G401 (cell line): Measurements from ENCODE around the gene THRB. TPM values are rescaled to one million over a fixed set of nuclear protein-coding genes. Genes with fewer than 3 reads are reported as not detected.

Experiments
- DNase-seq: peaks from one replicate; pipeline ENCODE4 v3.0.0-alpha.2; 2015; ENCODE audit warnings: low spot score
- in situ Hi-C: cut with HindIII; loops from 2 replicates; pipeline ENCODE4 v1.10.0; 2016; ENCODE audit warnings: low sequenced_read_pairs, mixed read lengths
- total RNA-seq: library from RNA; depleted of rRNA; stranded (reverse); fragments of >200 nt; shearing (Covaris generic); gene quantifications from 2 replicates; pipeline ENCODE4 v1.2.3, GENCODE V29; 2014

Gene THRB
- total RNA-seq, 1 experiment from 2014 or later: not detected

DNA sequence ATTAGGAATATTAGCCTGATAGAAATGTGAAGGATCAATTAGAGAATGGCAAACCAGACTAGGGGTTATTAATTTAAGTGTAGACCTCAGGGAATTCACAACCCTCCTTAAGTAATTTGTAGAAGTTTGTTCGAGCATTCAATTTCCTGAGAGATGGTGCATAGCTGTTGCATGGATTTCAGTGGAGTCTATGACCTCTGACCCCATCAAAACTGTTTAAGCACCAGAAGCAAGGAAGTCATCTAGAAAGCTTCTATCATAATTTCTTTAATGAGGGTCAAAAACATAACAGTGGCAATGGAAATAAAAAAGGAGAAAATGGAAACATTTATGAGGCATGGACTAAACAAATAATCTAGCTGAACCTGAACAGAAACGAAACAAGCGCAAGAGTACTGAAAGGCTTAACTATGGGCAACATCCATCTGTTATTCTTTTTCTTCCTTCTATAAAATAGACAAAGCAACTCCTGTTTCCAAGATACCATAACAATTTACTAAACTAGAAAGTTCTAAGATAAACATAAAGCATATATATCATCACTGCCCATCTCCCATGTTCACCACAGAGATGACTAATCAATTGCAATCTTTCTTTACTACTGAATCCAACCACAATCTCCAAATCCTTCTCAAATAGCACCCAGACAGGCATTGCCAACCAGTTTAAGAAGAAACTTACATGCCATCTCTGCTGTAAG, 151.4 kb downstream of the THRB start:
- in situ Hi-C loops: no loop called here
- DNase-seq: no peak

DNA sequence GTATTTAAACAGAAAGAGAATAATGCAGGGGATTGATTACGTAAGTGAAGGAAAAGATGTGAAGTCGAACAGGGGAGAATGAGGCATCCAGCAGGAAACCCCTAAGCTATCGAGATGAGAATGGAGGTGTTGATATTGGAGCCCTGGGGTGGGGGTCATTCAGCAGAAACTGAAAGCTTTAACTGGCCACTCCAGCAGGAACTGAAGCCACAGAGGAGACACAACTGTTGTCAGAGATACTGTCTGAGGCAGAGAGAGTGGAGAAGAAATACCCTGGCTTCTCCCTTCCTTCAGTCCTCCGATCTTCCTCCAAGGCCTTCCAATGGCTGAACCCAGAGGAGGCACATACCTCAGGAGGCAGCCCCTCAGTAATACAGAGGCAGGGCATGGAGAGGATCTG, 152.4 kb downstream of the THRB start:
- in situ Hi-C loops: no loop called here
- no peak for DNase-seq

DNA sequence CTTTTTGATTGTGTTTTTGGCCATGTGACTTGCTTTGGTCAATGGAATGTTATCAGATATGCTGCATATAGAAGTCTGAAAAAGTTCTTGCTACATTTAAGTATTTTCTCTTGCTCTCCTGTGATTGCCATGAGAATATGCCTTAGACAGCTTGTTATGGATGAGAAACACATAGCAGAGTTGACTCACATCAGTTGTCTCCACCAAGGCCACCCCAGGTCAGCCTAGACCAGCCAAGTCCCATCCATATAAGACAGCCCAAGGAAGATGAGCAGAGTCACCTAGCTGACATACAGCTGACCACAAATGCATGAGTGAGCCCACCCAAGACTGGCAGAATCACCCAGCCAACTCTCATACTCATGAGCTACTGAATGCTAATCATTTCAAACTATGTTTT, 153.0 kb downstream of the THRB start:
- in situ Hi-C loops: no loop called here
- no peak for DNase-seq

DNA sequence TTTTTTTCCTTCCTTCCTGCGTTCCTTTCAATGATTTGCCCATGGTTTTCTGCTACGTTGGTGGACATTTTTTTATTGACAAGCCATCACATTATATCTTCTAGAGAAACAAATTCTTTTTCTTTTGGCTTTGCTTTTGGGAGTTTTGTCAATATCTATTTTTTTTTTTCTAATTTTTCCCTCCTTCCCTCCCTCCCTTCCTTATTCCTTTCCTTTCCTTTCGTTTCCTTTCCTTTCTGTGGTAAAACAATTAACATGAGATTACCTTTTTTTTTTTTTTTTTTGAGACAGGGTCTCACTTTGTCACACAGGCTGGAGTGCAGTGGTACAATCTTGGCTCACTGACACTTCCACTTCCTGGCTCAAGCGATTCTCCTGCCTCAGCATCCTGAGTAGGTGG, 153.7 kb downstream of the THRB start:
- in situ Hi-C loops: no loop called here
- DNase-seq: no peak

GRCh38 chr3:24340161-24340560, 154.5 kb downstream of the THRB start:
- DNase-seq: no peak
- in situ Hi-C loops: no loop called here

DNA sequence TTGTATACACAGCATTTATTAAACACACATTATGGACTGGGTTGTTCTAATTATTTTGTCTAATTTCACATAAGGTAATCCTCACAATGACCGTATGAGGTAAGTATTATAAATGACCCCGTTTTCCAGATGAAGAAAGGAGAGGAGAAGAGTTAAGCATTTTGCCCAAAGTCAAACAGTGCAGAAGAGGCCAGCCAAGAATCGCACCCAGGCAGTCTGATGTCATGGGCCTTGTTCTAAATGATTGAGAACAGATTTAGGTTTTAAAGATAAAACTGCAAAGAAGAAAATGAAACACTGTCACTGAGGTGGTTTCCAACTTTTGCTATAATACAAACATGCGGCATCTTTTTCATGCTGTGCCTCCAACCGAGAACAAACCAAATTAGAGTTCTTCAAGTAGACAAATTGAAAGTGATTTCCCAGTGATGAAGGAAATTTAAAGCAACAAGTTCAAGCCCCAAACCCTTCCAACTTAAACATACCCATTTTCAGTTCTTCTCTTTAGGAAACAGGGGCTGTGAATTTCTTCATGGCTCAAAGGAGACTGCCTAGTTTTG, 155.3 kb downstream of the THRB start:
- no peak for DNase-seq
- in situ Hi-C loops: no loop called here

DNA sequence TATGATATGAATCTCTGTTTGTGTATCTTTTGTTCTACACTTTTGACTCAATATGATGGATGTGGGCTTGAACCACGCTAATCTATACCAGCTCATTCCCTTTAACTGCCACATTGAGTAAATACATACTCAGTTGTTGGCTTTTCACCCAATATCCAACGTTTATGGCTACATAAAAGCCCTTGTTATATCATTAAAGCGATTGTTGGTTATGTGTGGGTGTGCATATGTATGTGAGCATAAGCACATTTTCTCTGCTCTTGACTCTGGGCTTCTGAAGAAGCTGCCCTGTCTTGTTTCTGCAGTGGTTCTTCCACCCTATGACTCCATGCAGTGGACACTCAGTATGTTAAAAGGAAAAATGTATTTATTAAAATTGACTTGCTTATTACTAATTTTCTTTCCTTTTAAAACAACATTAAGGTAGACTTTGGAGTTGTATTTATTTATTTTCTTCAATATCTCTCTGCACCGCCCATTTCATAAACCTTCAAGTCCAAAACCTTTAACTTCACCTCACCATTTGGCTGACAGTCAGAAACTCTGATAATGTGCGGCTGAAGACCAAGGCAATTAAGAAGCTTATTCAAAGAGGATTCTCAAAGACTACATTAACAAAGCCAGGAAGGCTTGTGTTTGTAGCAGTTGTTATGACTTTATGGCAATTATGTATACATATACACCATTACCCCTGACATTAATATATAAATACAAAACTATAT, 156.1 kb downstream of the THRB start:
- in situ Hi-C loops: no loop called here
- no peak for DNase-seq

GRCh38 chr3:24336101-24336500, 158.5 kb downstream of the THRB start:
- in situ Hi-C loops: no loop called here
- no peak for DNase-seq

GRCh38 chr3:24332092-24332491, 162.6 kb downstream of the THRB start:
- no peak for DNase-seq
- in situ Hi-C loops: no loop called here

GRCh38 chr3:24323272-24323671, 171.4 kb downstream of the THRB start:
- in situ Hi-C loops: no loop called here
- no peak for DNase-seq

DNA sequence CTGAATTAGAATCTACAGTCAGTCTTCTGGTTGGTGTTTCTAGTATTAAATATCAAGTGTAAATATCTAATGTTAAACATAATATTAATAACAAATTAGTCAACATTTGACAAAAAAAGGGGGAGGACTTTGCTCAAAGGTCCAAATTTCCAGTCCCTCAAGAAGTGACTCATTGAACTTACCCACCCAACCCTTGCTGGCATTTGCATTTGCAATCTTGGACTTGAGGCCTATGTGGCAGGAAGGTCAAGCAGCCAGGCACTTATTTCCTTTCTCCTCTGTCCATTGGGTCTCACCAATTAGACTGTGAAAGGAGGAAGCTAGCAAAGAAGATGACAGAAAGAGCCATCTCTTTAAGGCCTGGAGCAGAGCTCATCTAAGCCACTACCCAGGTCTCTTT, 174.0 kb downstream of the THRB start:
- DNase-seq: no peak
- in situ Hi-C loops: no loop called here

DNA sequence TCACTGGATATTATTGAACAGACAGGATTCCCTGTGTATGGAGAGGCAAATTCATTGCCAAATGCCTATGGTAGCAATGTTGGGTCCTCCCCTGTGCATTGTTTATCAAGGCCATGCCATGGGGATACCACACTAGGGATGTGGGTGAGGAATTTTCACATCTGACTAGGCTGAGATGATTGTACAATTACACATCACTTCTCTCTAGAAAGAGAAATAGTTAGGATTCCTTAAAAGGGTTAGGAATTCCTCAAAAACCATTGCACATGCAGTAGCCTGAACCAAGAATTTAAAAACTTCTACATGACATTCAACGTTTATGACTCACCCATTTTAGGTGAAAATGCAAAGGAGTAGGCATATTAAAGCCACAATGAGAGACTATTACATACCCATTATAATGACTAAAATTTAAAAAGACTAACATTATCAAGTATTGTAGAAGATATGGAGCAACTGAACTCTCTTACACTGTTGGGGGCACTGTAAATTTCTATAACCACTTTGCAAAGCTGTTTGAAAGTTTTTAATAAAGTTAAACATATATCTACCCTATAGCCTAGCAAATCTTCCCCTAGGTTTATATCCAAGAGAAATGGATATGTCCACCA, 175.9 kb downstream of the THRB start:
- DNase-seq: no peak
- in situ Hi-C loops: no loop called here

GRCh38 chr3:24316887-24317383, 177.7 kb downstream of the THRB start:
- no peak for DNase-seq

GRCh38 chr3:24315971-24316370, 178.7 kb downstream of the THRB start:
- in situ Hi-C loops: no loop called here
- no peak for DNase-seq

More at GRCh38 chr3:24316887-24317383, 177.7 kb downstream of the THRB start:
- in situ Hi-C loops: no loop called here

DNA sequence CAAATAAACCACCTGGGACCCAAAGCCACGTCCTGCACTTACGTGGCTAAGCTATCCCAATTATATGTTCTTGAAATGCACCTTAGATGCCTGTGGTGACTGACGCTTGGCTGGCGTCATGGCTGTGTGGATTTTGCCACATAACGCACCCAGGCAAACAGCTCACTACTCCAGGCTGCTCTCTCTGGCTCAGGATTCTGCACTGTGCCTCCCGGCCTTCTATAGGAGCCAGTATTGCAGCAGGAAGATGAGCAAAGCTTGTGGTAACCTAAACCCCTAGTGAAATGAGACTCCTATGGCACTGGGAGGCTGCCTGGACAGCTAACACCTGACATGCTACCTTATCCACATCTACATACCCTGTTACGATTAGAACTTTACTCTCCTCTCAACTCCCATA, 179.3 kb downstream of the THRB start:
- in situ Hi-C loops: no loop called here
- no peak for DNase-seq

- in situ Hi-C loops: no loop called here
- no peak for DNase-seq
Measured at GRCh38 chr3:24311881-24312280, 182.8 kb downstream of the THRB start.

DNA sequence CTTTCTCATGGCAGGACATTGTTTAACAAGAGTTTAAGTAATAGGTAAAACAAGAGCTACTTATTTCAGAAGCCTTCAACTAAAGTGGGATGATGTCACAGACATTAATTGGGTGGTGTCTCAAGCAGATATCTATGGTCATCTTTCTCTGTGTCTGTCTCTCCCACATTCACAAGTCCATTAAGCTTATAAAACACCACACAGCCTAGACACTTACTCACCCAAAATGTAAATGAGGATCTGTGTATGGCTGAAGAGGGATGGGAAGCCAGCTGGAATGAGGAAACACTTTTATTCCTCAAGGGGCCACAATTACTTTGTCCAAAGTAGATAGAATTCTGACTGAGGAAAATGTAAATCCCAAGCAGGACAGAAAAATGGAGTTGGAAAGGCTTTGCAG, 183.8 kb downstream of the THRB start:
- DNase-seq: no peak
- in situ Hi-C loops: no loop called here

DNA sequence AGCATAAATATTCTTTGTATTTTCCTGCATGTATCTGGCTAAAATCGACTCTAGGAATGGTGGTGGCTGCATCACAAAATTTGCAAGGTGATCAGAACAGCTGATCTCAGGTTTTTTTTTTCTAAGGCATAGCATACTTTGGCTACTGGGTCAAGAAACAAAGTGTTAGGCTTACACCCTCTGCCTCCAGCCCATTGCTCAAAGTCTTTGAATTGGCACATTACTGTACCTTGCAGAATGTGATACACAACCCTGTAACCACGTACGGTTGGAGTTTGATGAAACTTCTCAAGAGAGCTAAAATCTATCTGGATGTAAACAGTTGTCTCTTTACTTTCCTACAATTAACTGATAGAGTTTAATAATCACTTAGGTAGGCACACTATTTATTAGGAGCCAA, 188.1 kb downstream of the THRB start:
- in situ Hi-C loops: no loop called here
- DNase-seq: no peak

GRCh38 chr3:24305795-24306467, 188.7 kb downstream of the THRB start:
- DNase-seq: no peak
- in situ Hi-C loops: no loop called here
